Fibroblast of the conjunctiva (primary cell): Measurements from ENCODE around the gene TANC1.

Experiments
- DNase-seq: peaks from one replicate; pipeline ENCODE4 v3.0.0-alpha.2; 2010; ENCODE audit warnings: low read depth

The TANC1 gene

GRCh38 chr2:159160954-159161353, 192.5 kb downstream of the TANC1 start:
- no peak for DNase-seq

GRCh38 chr2:159163930-159164329, 195.5 kb downstream of the TANC1 start:
- no peak for DNase-seq

- DNase-seq = no peak
Measured at GRCh38 chr2:159164457-159164911, 196.0 kb downstream of the TANC1 start.

GRCh38 chr2:159165048-159165447, 196.6 kb downstream of the TANC1 start:
- DNase-seq = no peak

- DNase-seq = no peak
Measured at GRCh38 chr2:159168707-159169106, 200.3 kb downstream of the TANC1 start.

- no peak for DNase-seq
Measured at GRCh38 chr2:159169187-159169586, 200.7 kb downstream of the TANC1 start.

GRCh38 chr2:159172403-159172802, 204.0 kb downstream of the TANC1 start:
- DNase-seq = no peak

GRCh38 chr2:159174759-159175158, 206.3 kb downstream of the TANC1 start:
- no peak for DNase-seq

- no peak for DNase-seq
Measured at GRCh38 chr2:159175182-159175581, 206.7 kb downstream of the TANC1 start.

GRCh38 chr2:159175927-159176326, 207.5 kb downstream of the TANC1 start:
- no peak for DNase-seq

GRCh38 chr2:159176555-159176954, 208.1 kb downstream of the TANC1 start:
- DNase-seq = no peak

GRCh38 chr2:159177357-159177756, 208.9 kb downstream of the TANC1 start:
- DNase-seq = no peak

- no peak for DNase-seq
Measured at GRCh38 chr2:159177957-159178356, 209.5 kb downstream of the TANC1 start.

- DNase-seq = no peak
Measured at GRCh38 chr2:159179096-159179495, 210.7 kb downstream of the TANC1 start.

- no peak for DNase-seq
Measured at GRCh38 chr2:159179696-159180095, 211.3 kb downstream of the TANC1 start.

- DNase-seq = no peak
Measured at GRCh38 chr2:159183346-159183745, 214.9 kb downstream of the TANC1 start.

- DNase-seq = no peak
Measured at GRCh38 chr2:159185401-159186130, 217.1 kb downstream of the TANC1 start.

GRCh38 chr2:159186462-159186861, 218.0 kb downstream of the TANC1 start:
- no peak for DNase-seq

- no peak for DNase-seq
Measured at GRCh38 chr2:159187106-159187505, 218.7 kb downstream of the TANC1 start.

GRCh38 chr2:159188449-159188848, 220.0 kb downstream of the TANC1 start:
- no peak for DNase-seq

- DNase-seq = no peak
Measured at GRCh38 chr2:159192371-159192918, 224.0 kb downstream of the TANC1 start.

GRCh38 chr2:159193791-159194190, 225.4 kb downstream of the TANC1 start:
- DNase-seq = no peak

GRCh38 chr2:159194241-159194640, 225.8 kb downstream of the TANC1 start:
- DNase-seq = no peak

GRCh38 chr2:159195697-159196096, 227.3 kb downstream of the TANC1 start:
- DNase-seq = no peak
